Tracheal epithelial cell (primary cell): ENCODE results near the gene ARHGDIG. TPM values are rescaled to one million over a fixed set of nuclear protein-coding genes. Genes with fewer than 3 reads are reported as not detected.

Source experiments
- total RNA-seq: library from RNA; depleted of rRNA; stranded (reverse); fragments of >200 nt; gene quantifications from 2 replicates; pipeline ENCODE4 v1.2.1, GENCODE V29; 2014

The ARHGDIG gene
- 0.24 TPM in 1 of 2 replicates, not detected in the other for total RNA-seq

GRCh38 chr16:280552-280951 lies at the start of gene ARHGDIG:
Gene ARHGDIG (plus strand): TSS chr16:280591. CDS start chr16:280681, 90 bp downstream.

DNA sequence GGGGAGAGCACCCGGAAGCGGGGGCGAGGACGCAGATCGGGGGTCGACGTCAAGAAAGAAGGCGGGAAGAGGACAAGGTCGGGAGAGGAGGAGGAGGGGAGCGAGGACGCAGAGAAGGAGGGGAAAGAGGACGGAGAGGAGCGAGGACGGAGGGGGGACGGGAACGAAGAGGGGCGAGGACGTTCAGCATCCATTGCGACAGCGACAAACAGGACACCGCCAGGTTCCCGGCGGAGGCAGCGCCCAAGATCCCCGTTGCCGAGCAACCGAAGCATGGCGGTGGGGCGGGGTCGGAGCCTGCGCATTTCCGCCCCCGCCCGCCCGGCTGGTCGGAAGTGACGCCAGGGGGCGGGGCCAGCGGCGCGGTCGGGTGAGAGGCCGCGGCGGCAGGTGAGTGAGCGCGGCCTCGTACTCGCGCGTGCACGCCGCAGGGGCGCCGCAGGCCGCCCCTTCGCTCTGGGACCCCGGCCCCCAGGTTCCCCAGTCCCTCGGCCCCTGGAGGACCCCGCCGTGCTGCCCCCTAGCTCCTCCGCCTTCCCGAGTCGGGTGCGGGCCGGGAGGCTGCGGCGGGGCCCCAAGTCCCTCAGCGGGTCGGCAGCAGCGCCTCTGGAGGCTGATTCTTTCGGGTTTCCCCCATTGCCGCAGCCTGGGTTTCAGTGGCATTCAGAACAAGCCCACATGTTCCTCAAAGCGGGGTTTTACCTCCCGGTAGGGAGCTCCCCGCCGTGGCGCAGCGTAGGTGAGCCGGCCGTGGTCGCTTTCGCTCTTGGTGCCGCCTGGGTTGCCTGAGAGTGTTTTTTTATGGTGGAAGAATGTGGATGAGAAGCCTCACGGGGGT lies 45.7 kb upstream of the ARHGDIG start, which contains the start of gene FAM234A:
FAM234A (plus strand) TSS at position 354 of the 838 bp plus-strand sequence. CDS start 19,593 bp downstream, outside the sequence.

GRCh38 chr16:275786-276232 lies 4.6 kb upstream of the ARHGDIG start, which contains the start of gene RGS11:
Gene RGS11 (minus strand): TSS chr16:275944. CDS start chr16:275911, 33 bp downstream.

DNA sequence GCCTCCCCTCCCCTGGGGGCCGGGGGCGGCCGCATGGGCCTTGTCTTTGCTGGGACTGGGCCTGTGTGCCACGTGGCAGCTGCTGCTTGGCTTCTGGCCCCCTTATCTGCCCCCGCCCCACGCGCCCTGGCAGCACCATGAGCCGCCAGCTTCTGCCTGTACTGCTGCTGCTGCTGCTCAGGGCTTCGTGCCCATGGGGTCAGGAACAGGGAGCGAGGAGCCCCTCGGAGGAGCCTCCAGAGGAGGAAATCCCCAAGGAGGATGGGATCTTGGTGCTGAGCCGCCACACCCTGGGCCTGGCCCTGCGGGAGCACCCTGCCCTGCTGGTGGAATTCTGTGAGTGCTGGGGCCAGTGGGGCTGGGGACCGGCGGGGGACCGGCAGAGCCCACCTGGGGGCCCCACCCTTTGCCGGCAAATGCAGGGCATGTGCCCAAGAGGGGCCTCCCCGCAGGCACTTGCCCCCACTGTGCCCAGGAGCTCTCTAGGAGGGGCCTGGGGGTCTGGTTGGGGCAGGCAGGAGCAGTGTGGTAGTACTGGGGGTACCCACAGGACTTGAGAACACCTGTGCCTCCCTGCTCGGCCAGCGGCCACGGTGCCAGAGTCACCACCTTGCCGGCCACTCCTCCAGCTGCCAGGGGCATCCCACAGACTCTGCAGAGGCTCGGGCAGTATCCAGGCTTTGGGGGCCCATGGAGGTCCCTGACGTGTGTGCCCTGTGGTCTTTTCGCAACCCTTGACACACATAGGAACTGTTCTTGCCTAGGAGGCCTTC lies 2.8 kb downstream of the ARHGDIG start, which contains the start of gene PDIA2:
PDIA2 (plus strand) TSS at position 132 of the 773 bp plus-strand sequence; CDS start at position 138, 6 bp downstream.

Other genes with a start within 250 kb of the ARHGDIG start
- gene POLR3K, start 227.0 kb upstream of the ARHGDIG start, total RNA-seq = 3.0 and 3.6 TPM in 2 replicates
- 10.9 and 12.0 TPM in 2 replicates for gene SNRNP25, start 226.8 kb upstream of the ARHGDIG start, total RNA-seq
- 12.4 and 24.8 TPM in 2 replicates for gene RHBDF1, start 208.0 kb upstream of the ARHGDIG start, total RNA-seq
- gene MPG, start 202.4 kb upstream of the ARHGDIG start, total RNA-seq = 188 and 200 TPM in 2 replicates
- 5.8 and 7.7 TPM in 2 replicates for gene NPRL3, start 141.9 kb upstream of the ARHGDIG start, total RNA-seq
- not detected in 2 replicates for gene HBZ, start 127.9 kb upstream of the ARHGDIG start, total RNA-seq
- not detected in 2 replicates for gene HBM, start 114.6 kb upstream of the ARHGDIG start, total RNA-seq
- not detected in 2 replicates for gene HBA2, start 107.7 kb upstream of the ARHGDIG start, total RNA-seq
- not detected in 2 replicates for gene HBA1, start 103.9 kb upstream of the ARHGDIG start, total RNA-seq
- gene HBQ1, start 100.1 kb upstream of the ARHGDIG start, total RNA-seq = 0.48 TPM in 1 of 2 replicates, not detected in the other
- gene LUC7L, start 51.1 kb upstream of the ARHGDIG start, total RNA-seq = 25.4 and 28.4 TPM in 2 replicates
- gene FAM234A, start 45.8 kb upstream of the ARHGDIG start, total RNA-seq = 42.7 and 56.9 TPM in 2 replicates
- not detected in 2 replicates for gene RGS11, start 4.6 kb upstream of the ARHGDIG start, total RNA-seq
- 0.24 TPM in 1 of 2 replicates, not detected in the other for gene PDIA2, start 2.6 kb downstream of the ARHGDIG start, total RNA-seq
- gene AXIN1, start 72.1 kb downstream of the ARHGDIG start, total RNA-seq = 55.6 and 67.0 TPM in 2 replicates
- gene MRPL28, start 89.9 kb downstream of the ARHGDIG start, total RNA-seq = 96.9 and 101 TPM in 2 replicates
- 53.5 and 73.5 TPM in 2 replicates for gene PGAP6, start 101.4 kb downstream of the ARHGDIG start, total RNA-seq
- 50.5 and 74.5 TPM in 2 replicates for gene NME4, start 116.6 kb downstream of the ARHGDIG start, total RNA-seq
- 5.3 and 11.1 TPM in 2 replicates for gene DECR2, start 121.3 kb downstream of the ARHGDIG start, total RNA-seq
- 9.2 and 15.2 TPM in 2 replicates for gene RAB11FIP3, start 145.1 kb downstream of the ARHGDIG start, total RNA-seq
- 48.8 and 50.6 TPM in 2 replicates for gene CAPN15, start 247.1 kb downstream of the ARHGDIG start, total RNA-seq